HEK293 (cell line): Measurements from ENCODE around the gene MAGI1.

Source experiments
- CTCF ChIA-PET: fragments of 350-600 bp; formaldehyde crosslinking; extraction: SDS; loops from one replicate; lab custom pipeline; 2021; ENCODE audit warnings: antibody characterized with exemption; lab: Yijun Ruan, JAX
- POLR2A ChIA-PET: fragments of 300-600 bp; formaldehyde crosslinking; extraction: SDS; loops from one replicate; lab custom pipeline; 2020; ENCODE audit warnings: antibody characterized with exemption, inconsistent platforms; lab: Yijun Ruan, JAX
- H3K27ac ChIP-seq: fragments of 200-500 bp; sonication (Bioruptor generic); 2 replicates; pipeline ENCODE4 v1.5.1; 2014; ENCODE audit warnings: low read depth, low read length, control low read depth, inconsistent platforms; ENCODE audit errors: extremely low read depth
- H3K36me3 ChIP-seq, 2 experiments: fragments of 200-500 bp in 1 of 2; sonication (Bioruptor generic) in 1 of 2; 1 replicate in 1 of 2; 2 replicates in 1 of 2; pipeline ENCODE4 v1.5.1; 2014 to 2017; ENCODE audit warnings: inconsistent platforms in 2 of 2, low read length in 2 of 2; ENCODE audit not compliant: control insufficient read depth in 2 of 2, insufficient read depth in 1 of 2
- H3K4me1 ChIP-seq: fragments of 200-500 bp; sonication (Bioruptor generic); 2 replicates; pipeline ENCODE4 v1.5.1; 2014; ENCODE audit warnings: mild to moderate bottlenecking, low read length, inconsistent platforms; ENCODE audit not compliant: control insufficient read depth, insufficient read depth
- H3K4me3 ChIP-seq: 2 replicates; pipeline ENCODE4 v1.5.1; 2011; ENCODE audit warnings: low read depth, mild to moderate bottlenecking, control low read depth, low read length, moderate library complexity
- H3K9me3 ChIP-seq: fragments of 200-500 bp; sonication (Bioruptor generic); 2 replicates; pipeline ENCODE4 v1.5.1; 2014; ENCODE audit warnings: low read depth, low read length, inconsistent platforms; ENCODE audit not compliant: control insufficient read depth, insufficient read depth
- BCL11B ChIP-seq: fragments of 450-650 bp; formaldehyde crosslinking; IDR thresholded peaks from 2 replicates; pipeline ENCODE4 v1.5.1; 2016; ENCODE audit warnings: low read depth, missing biosample characterization, missing genetic modification characterization
- KLF10 ChIP-seq: fragments of 450-650 bp; IDR thresholded peaks from 2 replicates; pipeline ENCODE4 v1.5.1; 2018; ENCODE audit warnings: missing biosample characterization, mild to moderate bottlenecking, missing genetic modification characterization
- SP3 ChIP-seq: fragments of 450-650 bp; formaldehyde crosslinking; IDR thresholded peaks from 2 replicates; pipeline ENCODE4 v1.5.1; 2016; ENCODE audit warnings: missing biosample characterization, missing genetic modification characterization
- TSHZ1 ChIP-seq: fragments of 450-650 bp; formaldehyde crosslinking; IDR thresholded peaks from 2 replicates; pipeline ENCODE4 v1.5.1; 2016; ENCODE audit warnings: missing biosample characterization, missing genetic modification characterization, borderline replicate concordance
- ZBTB1 ChIP-seq: fragments of 450-650 bp; formaldehyde crosslinking; IDR thresholded peaks from 2 replicates; pipeline ENCODE4 v1.5.1; 2016; ENCODE audit warnings: missing biosample characterization, missing genetic modification characterization
- ZBTB48 ChIP-seq: fragments of 450-650 bp; formaldehyde crosslinking; IDR thresholded peaks from 2 replicates; pipeline ENCODE4 v1.5.1; 2016; ENCODE audit warnings: missing biosample characterization, missing genetic modification characterization
- ZFP3 ChIP-seq: fragments of 450-650 bp; formaldehyde crosslinking; IDR thresholded peaks from 2 replicates; pipeline ENCODE4 v1.5.1; 2016; ENCODE audit warnings: low read depth, missing biosample characterization, missing genetic modification characterization
- ZNF138 ChIP-seq: fragments of 450-650 bp; formaldehyde crosslinking; IDR thresholded peaks from 2 replicates; pipeline ENCODE4 v1.5.1; 2016; ENCODE audit warnings: missing biosample characterization, missing genetic modification characterization, borderline replicate concordance
- ZNF174 ChIP-seq: fragments of 450-650 bp; formaldehyde crosslinking; IDR thresholded peaks from 2 replicates; pipeline ENCODE4 v1.5.0; 2017; ENCODE audit warnings: missing biosample characterization, mild to moderate bottlenecking, missing genetic modification characterization
- ZNF302 ChIP-seq: fragments of 450-650 bp; formaldehyde crosslinking; IDR thresholded peaks from 2 replicates; pipeline ENCODE4 v1.5.1; 2016; ENCODE audit warnings: missing biosample characterization, missing genetic modification characterization, low read depth
- ZNF555 ChIP-seq: fragments of 450-650 bp; formaldehyde crosslinking; conservative IDR thresholded peaks from 2 replicates; pipeline ENCODE4 v1.5.1; 2017; ENCODE audit warnings: missing biosample characterization, mild to moderate bottlenecking, missing genetic modification characterization, inconsistent platforms
- ZNF623 ChIP-seq: fragments of 450-650 bp; formaldehyde crosslinking; IDR thresholded peaks from 2 replicates; pipeline ENCODE4 v1.5.1; 2016; ENCODE audit warnings: missing biosample characterization, missing genetic modification characterization
- ZNF626 ChIP-seq: fragments of 450-650 bp; sonication (Bioruptor Pico); formaldehyde crosslinking; IDR thresholded peaks from 2 replicates; pipeline ENCODE4 v1.5.1; 2018; ENCODE audit warnings: missing biosample characterization, missing genetic modification characterization, inconsistent platforms
- ZNF747 ChIP-seq: fragments of 450-650 bp; formaldehyde crosslinking; IDR thresholded peaks from 2 replicates; pipeline ENCODE4 v1.5.1; 2016; ENCODE audit warnings: missing biosample characterization, missing genetic modification characterization
- ZNF792 ChIP-seq: fragments of 450-650 bp; formaldehyde crosslinking; IDR thresholded peaks from 2 replicates; pipeline ENCODE4 v1.5.1; 2016; ENCODE audit warnings: missing biosample characterization, missing genetic modification characterization
- TF ChIP-seq, protein P1 (sequence below): fragments of 450-650 bp; formaldehyde crosslinking; IDR thresholded peaks from 2 replicates; pipeline ENCODE4 v1.5.1; 2016; ENCODE audit warnings: missing biosample characterization, missing genetic modification characterization, borderline replicate concordance
- TF ChIP-seq, protein P2 (sequence below): fragments of 450-650 bp; formaldehyde crosslinking; IDR thresholded peaks from 2 replicates; pipeline ENCODE4 v1.5.1; 2017; ENCODE audit warnings: missing biosample characterization, missing genetic modification characterization

Gene MAGI1

GRCh38 chr3:65483480-65483879, 555.2 kb downstream of the MAGI1 start:
- no peak for TF ChIP-seq ZNF138 (tag by site-specific recombination)
- TF ChIP-seq ZNF623: no peak
- no peak for TF ChIP-seq ZFP3 (tag by site-specific recombination)
- no peak for TF ChIP-seq ZNF626
- no peak for TF ChIP-seq ZBTB48 (tag by site-specific recombination)
- TF ChIP-seq ZNF747: no peak
- TF ChIP-seq KLF10 (tag by site-specific recombination): no peak
- no peak for TF ChIP-seq SP3 (tag by site-specific recombination)
- TF ChIP-seq ZNF792 (tag by site-specific recombination): no peak
- TF ChIP-seq, protein P1, sequence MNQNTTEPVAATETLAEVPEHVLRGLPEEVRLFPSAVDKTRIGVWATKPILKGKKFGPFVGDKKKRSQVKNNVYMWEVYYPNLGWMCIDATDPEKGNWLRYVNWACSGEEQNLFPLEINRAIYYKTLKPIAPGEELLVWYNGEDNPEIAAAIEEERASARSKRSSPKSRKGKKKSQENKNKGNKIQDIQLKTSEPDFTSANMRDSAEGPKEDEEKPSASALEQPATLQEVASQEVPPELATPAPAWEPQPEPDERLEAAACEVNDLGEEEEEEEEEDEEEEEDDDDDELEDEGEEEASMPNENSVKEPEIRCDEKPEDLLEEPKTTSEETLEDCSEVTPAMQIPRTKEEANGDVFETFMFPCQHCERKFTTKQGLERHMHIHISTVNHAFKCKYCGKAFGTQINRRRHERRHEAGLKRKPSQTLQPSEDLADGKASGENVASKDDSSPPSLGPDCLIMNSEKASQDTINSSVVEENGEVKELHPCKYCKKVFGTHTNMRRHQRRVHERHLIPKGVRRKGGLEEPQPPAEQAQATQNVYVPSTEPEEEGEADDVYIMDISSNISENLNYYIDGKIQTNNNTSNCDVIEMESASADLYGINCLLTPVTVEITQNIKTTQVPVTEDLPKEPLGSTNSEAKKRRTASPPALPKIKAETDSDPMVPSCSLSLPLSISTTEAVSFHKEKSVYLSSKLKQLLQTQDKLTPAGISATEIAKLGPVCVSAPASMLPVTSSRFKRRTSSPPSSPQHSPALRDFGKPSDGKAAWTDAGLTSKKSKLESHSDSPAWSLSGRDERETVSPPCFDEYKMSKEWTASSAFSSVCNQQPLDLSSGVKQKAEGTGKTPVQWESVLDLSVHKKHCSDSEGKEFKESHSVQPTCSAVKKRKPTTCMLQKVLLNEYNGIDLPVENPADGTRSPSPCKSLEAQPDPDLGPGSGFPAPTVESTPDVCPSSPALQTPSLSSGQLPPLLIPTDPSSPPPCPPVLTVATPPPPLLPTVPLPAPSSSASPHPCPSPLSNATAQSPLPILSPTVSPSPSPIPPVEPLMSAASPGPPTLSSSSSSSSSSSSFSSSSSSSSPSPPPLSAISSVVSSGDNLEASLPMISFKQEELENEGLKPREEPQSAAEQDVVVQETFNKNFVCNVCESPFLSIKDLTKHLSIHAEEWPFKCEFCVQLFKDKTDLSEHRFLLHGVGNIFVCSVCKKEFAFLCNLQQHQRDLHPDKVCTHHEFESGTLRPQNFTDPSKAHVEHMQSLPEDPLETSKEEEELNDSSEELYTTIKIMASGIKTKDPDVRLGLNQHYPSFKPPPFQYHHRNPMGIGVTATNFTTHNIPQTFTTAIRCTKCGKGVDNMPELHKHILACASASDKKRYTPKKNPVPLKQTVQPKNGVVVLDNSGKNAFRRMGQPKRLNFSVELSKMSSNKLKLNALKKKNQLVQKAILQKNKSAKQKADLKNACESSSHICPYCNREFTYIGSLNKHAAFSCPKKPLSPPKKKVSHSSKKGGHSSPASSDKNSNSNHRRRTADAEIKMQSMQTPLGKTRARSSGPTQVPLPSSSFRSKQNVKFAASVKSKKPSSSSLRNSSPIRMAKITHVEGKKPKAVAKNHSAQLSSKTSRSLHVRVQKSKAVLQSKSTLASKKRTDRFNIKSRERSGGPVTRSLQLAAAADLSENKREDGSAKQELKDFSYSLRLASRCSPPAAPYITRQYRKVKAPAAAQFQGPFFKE (tag by site-specific recombination): no peak
- TF ChIP-seq ZNF302 (tag by site-specific recombination): no peak
- TF ChIP-seq TSHZ1 (tag by site-specific recombination): no peak
- TF ChIP-seq ZBTB1 (tag by site-specific recombination): no peak
- no peak for TF ChIP-seq ZNF555 (tag by site-specific recombination)
- TF ChIP-seq, protein P2, sequence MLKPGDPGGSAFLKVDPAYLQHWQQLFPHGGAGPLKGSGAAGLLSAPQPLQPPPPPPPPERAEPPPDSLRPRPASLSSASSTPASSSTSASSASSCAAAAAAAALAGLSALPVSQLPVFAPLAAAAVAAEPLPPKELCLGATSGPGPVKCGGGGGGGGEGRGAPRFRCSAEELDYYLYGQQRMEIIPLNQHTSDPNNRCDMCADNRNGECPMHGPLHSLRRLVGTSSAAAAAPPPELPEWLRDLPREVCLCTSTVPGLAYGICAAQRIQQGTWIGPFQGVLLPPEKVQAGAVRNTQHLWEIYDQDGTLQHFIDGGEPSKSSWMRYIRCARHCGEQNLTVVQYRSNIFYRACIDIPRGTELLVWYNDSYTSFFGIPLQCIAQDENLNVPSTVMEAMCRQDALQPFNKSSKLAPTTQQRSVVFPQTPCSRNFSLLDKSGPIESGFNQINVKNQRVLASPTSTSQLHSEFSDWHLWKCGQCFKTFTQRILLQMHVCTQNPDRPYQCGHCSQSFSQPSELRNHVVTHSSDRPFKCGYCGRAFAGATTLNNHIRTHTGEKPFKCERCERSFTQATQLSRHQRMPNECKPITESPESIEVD: no peak
- no peak for TF ChIP-seq ZNF174 (tag by site-specific recombination)
- TF ChIP-seq BCL11B (tag by site-specific recombination): no peak
- no peak overlapping the region for H3K4me3 ChIP-seq
- H3K9me3 ChIP-seq: no peaks in the 10 kb centered on the region
- H3K27ac ChIP-seq: no peak overlapping the region
- peaks cover 8% of the 10 kb centered on the region for H3K4me1 ChIP-seq
- ChIA-PET POLR2A (no interaction called here), CTCF (interaction anchor here (0.9 kb wide), 1 partner anchor 44 kb away, joined by 3 read pairs; no protein-coding TSS in a partner anchor)
- H3K36me3 ChIP-seq: no peaks in the 10 kb centered on the region
